Panc1 (cell line): ENCODE results near the gene ADIPOR2. TPM values are rescaled to one million over a fixed set of nuclear protein-coding genes. Genes with fewer than 3 reads are reported as not detected.

ENCODE experiments used
- ATAC-seq: fragments of 200-7000 bp; cut with Tn5 transposase; 2 replicates; pipeline ENCODE4 v1.9.1; 2020; ENCODE audit warnings: mild to moderate bottlenecking, moderate library complexity
- BruUV-seq: library from RNA; stranded (reverse); fragments of 400-500 nt; replicated peaks from 2 replicates; lab custom pipeline; 2021; lab: Mats Ljungman, UMichigan
- CTCF ChIA-PET: fragments of 300-600 bp; sonication (Branson Sonifier 250); formaldehyde crosslinking; loops from one replicate; lab custom pipeline; 2022; ENCODE audit warnings: antibody characterized with exemption; lab: Charles Lee
- POLR2A ChIA-PET: fragments of 300-600 bp; sonication (Branson Sonifier 250); formaldehyde crosslinking; loops from one replicate; lab custom pipeline; 2022; ENCODE audit warnings: antibody characterized with exemption; lab: Charles Lee
- DNase-seq: peaks from one replicate; pipeline ENCODE4 v3.0.0-alpha.2; 2010; ENCODE audit warnings: low read depth, low spot score
- H3K27ac ChIP-seq: 2 replicates; pipeline ENCODE4 v1.5.1; 2011; ENCODE audit warnings: mild to moderate bottlenecking, low read length, inconsistent platforms
- H3K27me3 ChIP-seq: fragments of 200-500 bp; sonication (Bioruptor generic); 2 replicates; pipeline ENCODE4 v1.6.0; 2014; ENCODE audit warnings: low read length, inconsistent platforms; ENCODE audit not compliant: control insufficient read depth, insufficient read depth
- H3K36me3 ChIP-seq: fragments of 200-500 bp; sonication (Bioruptor generic); 2 replicates; pipeline ENCODE4 v1.5.1; 2014; ENCODE audit warnings: inconsistent platforms, mild to moderate bottlenecking, low read length, moderate library complexity; ENCODE audit not compliant: control insufficient read depth, insufficient read depth
- H3K4me1 ChIP-seq: 2 replicates; pipeline ENCODE4 v1.5.1; 2011; ENCODE audit warnings: inconsistent platforms, mild to moderate bottlenecking, low read length, moderate library complexity; ENCODE audit not compliant: control insufficient read depth, insufficient read depth
- H3K4me3 ChIP-seq, 2 experiments: 2 replicates each; pipeline ENCODE4 v1.5.1; 2011 to 2012; ENCODE audit warnings: low read depth in 2 of 2, low read length in 2 of 2, mild to moderate bottlenecking in 2 of 2, inconsistent platforms in 1 of 2, moderate library complexity in 1 of 2
- H3K9me3 ChIP-seq: fragments of 200-500 bp; sonication (Bioruptor generic); 2 replicates; pipeline ENCODE4 v1.5.1; 2014; ENCODE audit warnings: low read depth, mild to moderate bottlenecking, inconsistent platforms, low read length, moderate library complexity; ENCODE audit not compliant: control insufficient read depth, insufficient read depth
- POLR2AphosphoS5 ChIP-seq: IDR thresholded peaks from 2 replicates; pipeline ENCODE4 v1.6.1; 2012; ENCODE audit warnings: mild to moderate bottlenecking, low read depth, low read length, moderate library complexity
- SIN3A ChIP-seq: IDR thresholded peaks from 2 replicates; pipeline ENCODE4 v1.6.1; 2012; ENCODE audit warnings: low read depth, mild to moderate bottlenecking, low read length, moderate library complexity, borderline replicate concordance; ENCODE audit not compliant: insufficient read depth
- TCF7L2 ChIP-seq: IDR thresholded peaks from 2 replicates; pipeline ENCODE4 v1.6.1; 2011; ENCODE audit warnings: mild to moderate bottlenecking, low read depth, low read length, inconsistent platforms
- in situ Hi-C: cut with HindIII; loops from 2 replicates; pipeline ENCODE4 v1.10.0; 2016; ENCODE audit warnings: low sequenced_read_pairs, low pct_unique_long_range_greater_than_20kb
- intact Hi-C: fragments of 100-400 bp; cut with micrococcal nuclease; formaldehyde crosslinking; loops from one replicate; pipeline ENCODE4 v1.10.0; 2022; ENCODE audit not compliant: unreplicated experiment
- total RNA-seq: library from RNA; stranded (reverse); gene quantifications from one replicate; pipeline ENCODE4 v1.2.1, GENCODE V29; 2021; ENCODE audit not compliant: unreplicated experiment
- TF ChIP-seq, protein P1 (sequence below), 2 experiments: IDR thresholded peaks; 2 replicates each; pipeline ENCODE4 v1.6.1; 2011 to 2012; ENCODE audit warnings: low read depth in 2 of 2, control low read depth in 1 of 2, low read length in 1 of 2, mild to moderate bottlenecking in 1 of 2, moderate library complexity in 1 of 2; ENCODE audit not compliant: insufficient read depth in 1 of 2
- TF ChIP-seq, protein P2 (sequence below): fragments of 450-650 bp; IDR thresholded peaks from 2 replicates; pipeline ENCODE4 v1.5.1; 2017; ENCODE audit warnings: mild to moderate bottlenecking

Gene ADIPOR2
- total RNA-seq, 1 experiment from 2014 or later: 76.0 TPM

GRCh38 chr12:1832801-1833595 is 142.1 kb downstream of the ADIPOR2 start:
- Histone ChIP-seq H3K27ac (no peak overlapping the region), H3K36me3 (no peaks in the 10 kb centered on the region), H3K4me3 (no peak overlapping the region), H3K9me3 (no peaks in the 10 kb centered on the region), H3K27me3 (no peaks in the 10 kb centered on the region), H3K4me1 (peaks cover 4% of the 10 kb centered on the region; the same call in 1 of the 2 replicates)
- no TSS peak for BruUV-seq
- intact Hi-C loops: no loop called here
- DNase-seq (no peak), ATAC-seq (no peak)
- ChIA-PET POLR2A (no interaction called here), CTCF (no interaction called here)
- TF ChIP-seq POLR2AphosphoS5: no peak
- TF ChIP-seq TCF7L2: no peak
- TF ChIP-seq, protein P1, sequence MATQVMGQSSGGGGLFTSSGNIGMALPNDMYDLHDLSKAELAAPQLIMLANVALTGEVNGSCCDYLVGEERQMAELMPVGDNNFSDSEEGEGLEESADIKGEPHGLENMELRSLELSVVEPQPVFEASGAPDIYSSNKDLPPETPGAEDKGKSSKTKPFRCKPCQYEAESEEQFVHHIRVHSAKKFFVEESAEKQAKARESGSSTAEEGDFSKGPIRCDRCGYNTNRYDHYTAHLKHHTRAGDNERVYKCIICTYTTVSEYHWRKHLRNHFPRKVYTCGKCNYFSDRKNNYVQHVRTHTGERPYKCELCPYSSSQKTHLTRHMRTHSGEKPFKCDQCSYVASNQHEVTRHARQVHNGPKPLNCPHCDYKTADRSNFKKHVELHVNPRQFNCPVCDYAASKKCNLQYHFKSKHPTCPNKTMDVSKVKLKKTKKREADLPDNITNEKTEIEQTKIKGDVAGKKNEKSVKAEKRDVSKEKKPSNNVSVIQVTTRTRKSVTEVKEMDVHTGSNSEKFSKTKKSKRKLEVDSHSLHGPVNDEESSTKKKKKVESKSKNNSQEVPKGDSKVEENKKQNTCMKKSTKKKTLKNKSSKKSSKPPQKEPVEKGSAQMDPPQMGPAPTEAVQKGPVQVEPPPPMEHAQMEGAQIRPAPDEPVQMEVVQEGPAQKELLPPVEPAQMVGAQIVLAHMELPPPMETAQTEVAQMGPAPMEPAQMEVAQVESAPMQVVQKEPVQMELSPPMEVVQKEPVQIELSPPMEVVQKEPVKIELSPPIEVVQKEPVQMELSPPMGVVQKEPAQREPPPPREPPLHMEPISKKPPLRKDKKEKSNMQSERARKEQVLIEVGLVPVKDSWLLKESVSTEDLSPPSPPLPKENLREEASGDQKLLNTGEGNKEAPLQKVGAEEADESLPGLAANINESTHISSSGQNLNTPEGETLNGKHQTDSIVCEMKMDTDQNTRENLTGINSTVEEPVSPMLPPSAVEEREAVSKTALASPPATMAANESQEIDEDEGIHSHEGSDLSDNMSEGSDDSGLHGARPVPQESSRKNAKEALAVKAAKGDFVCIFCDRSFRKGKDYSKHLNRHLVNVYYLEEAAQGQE (IDR thresholded peaks at IDR 0.05; ENCODE audit: insufficient read depth in 1 of 2, low read depth in 2 of 2, low read length in 1 of 2): no peak
- TF ChIP-seq, protein P2, sequence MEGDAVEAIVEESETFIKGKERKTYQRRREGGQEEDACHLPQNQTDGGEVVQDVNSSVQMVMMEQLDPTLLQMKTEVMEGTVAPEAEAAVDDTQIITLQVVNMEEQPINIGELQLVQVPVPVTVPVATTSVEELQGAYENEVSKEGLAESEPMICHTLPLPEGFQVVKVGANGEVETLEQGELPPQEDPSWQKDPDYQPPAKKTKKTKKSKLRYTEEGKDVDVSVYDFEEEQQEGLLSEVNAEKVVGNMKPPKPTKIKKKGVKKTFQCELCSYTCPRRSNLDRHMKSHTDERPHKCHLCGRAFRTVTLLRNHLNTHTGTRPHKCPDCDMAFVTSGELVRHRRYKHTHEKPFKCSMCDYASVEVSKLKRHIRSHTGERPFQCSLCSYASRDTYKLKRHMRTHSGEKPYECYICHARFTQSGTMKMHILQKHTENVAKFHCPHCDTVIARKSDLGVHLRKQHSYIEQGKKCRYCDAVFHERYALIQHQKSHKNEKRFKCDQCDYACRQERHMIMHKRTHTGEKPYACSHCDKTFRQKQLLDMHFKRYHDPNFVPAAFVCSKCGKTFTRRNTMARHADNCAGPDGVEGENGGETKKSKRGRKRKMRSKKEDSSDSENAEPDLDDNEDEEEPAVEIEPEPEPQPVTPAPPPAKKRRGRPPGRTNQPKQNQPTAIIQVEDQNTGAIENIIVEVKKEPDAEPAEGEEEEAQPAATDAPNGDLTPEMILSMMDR: no peak
- TF ChIP-seq SIN3A: no peak
- in situ Hi-C loops: no loop called here

- H3K36me3 ChIP-seq: no peaks in the 10 kb centered on the region
- H3K4me3 ChIP-seq: no peak overlapping the region
- no peak for ATAC-seq
- intact Hi-C loops (no loop called here), in situ Hi-C loops (no loop called here)
- POLR2A ChIA-PET: no interaction called here
- CTCF ChIA-PET: no interaction called here
- no peak for DNase-seq
- no peaks in the 10 kb centered on the region for H3K9me3 ChIP-seq
- TF ChIP-seq, protein P2: no peak
- TF ChIP-seq TCF7L2 (no peak), POLR2AphosphoS5 (no peak), SIN3A (no peak)
- TF ChIP-seq, protein P1 (IDR thresholded peaks at IDR 0.05; ENCODE audit: insufficient read depth in 1 of 2, low read depth in 2 of 2, low read length in 1 of 2): no peak
- no peaks in the 10 kb centered on the region for H3K27me3 ChIP-seq
- BruUV-seq: no TSS peak
- H3K27ac ChIP-seq: no peak overlapping the region
- peaks cover 4% of the 10 kb centered on the region; the same call in 1 of the 2 replicates for H3K4me1 ChIP-seq
Measured at GRCh38 chr12:1833596-1834028, 142.7 kb downstream of the ADIPOR2 start.
